GM12878 (cell line): ENCODE data around the gene HCN3. TPM values are rescaled to one million over a fixed set of nuclear protein-coding genes. Genes with fewer than 3 reads are reported as not detected.

Experiments
- ATAC-seq: fragments of 200-7000 bp; cut with Tn5 transposase; 3 replicates; pipeline ENCODE4 v1.9.1; 2020; ENCODE audit warnings: mild to moderate bottlenecking, moderate library complexity
- BruUV-seq: library from RNA; stranded (reverse); fragments of 400-500 nt; replicated peaks from 2 replicates; lab custom pipeline; 2021; lab: Mats Ljungman, UMichigan
- CTCF ChIA-PET: fragments of 300-600 bp; sonication (Branson Sonifier 250); formaldehyde crosslinking; extraction: SDS; loops from one replicate; lab custom pipeline; 2021; ENCODE audit warnings: inconsistent platforms; lab: Yijun Ruan, JAX
- POLR2A ChIA-PET: fragments of 350-600 bp; formaldehyde crosslinking; extraction: SDS; loops from one replicate; lab custom pipeline; 2021; ENCODE audit warnings: inconsistent platforms; lab: Charles Lee
- RAD21 ChIA-PET: fragments of 300-600 bp; sonication (Branson Sonifier 250); formaldehyde crosslinking; loops from one replicate; lab custom pipeline; 2023; ENCODE audit warnings: antibody characterized with exemption; ENCODE audit not compliant: unreplicated experiment; lab: Charles Lee
- SMC1A ChIA-PET: fragments of 300-600 bp; sonication (Branson Sonifier 250); formaldehyde crosslinking; loops from one replicate; lab custom pipeline; 2023; ENCODE audit not compliant: unreplicated experiment, uncharacterized antibody; lab: Charles Lee
- DNase-seq: peaks from one replicate; pipeline ENCODE4 v3.0.0-alpha.2; 2011; ENCODE audit warnings: low read depth, low spot score
- FAIRE-seq: peaks from 3 replicates; lab custom pipeline; 2011; peaks lifted over from hg19 to GRCh38; lab: Jason Lieb, UNC
- H2AFZ ChIP-seq: 2 replicates; pipeline ENCODE4 v1.6.0; 2011; ENCODE audit warnings: low read depth, low read length, control low read depth; ENCODE audit not compliant: control insufficient read depth
- H3K27ac ChIP-seq: 2 replicates; pipeline ENCODE4 v1.5.1; 2011; ENCODE audit warnings: control low read depth; ENCODE audit not compliant: control insufficient read depth, insufficient read depth
- H3K27me3 ChIP-seq, 2 experiments: replicated peaks in 1 of 2; 2 replicates each; pipeline versions ENCODE4 v1.6.0 to v1.6.1; 2011; ENCODE audit warnings: low read length in 1 of 2; ENCODE audit not compliant: control insufficient read depth in 2 of 2, insufficient read depth in 2 of 2
- H3K36me3 ChIP-seq, 2 experiments: 2 replicates each; pipeline ENCODE4 v1.5.1; 2011; ENCODE audit warnings: low read length in 1 of 2; ENCODE audit not compliant: control insufficient read depth in 2 of 2, insufficient read depth in 2 of 2
- H3K4me1 ChIP-seq: 2 replicates; pipeline ENCODE4 v1.6.1; 2011; ENCODE audit warnings: mild to moderate bottlenecking, low read length, moderate library complexity, mixed read lengths; ENCODE audit not compliant: control insufficient read depth, insufficient read depth
- H3K4me2 ChIP-seq: 2 replicates; pipeline ENCODE4 v1.6.0; 2011; ENCODE audit warnings: control low read depth; ENCODE audit not compliant: control insufficient read depth, insufficient read depth
- H3K4me3 ChIP-seq: fragments of 200-600 bp; sonication (generic); 2 replicates; pipeline ENCODE4 v1.5.1; 2016
- H3K79me2 ChIP-seq: 2 replicates; pipeline ENCODE4 v1.6.0; 2011; ENCODE audit warnings: low read length; ENCODE audit not compliant: control insufficient read depth, insufficient read depth
- H3K9ac ChIP-seq: 2 replicates; pipeline ENCODE4 v1.8.0; 2011; ENCODE audit warnings: low read length, control low read depth, mixed read lengths; ENCODE audit not compliant: control insufficient read depth, insufficient read depth
- H3K9me3 ChIP-seq: replicated peaks from 3 replicates; pipeline ENCODE4 v1.5.1; 2011; ENCODE audit warnings: mild to moderate bottlenecking, low read length; ENCODE audit not compliant: control insufficient read depth, insufficient read depth
- H4K20me1 ChIP-seq: 2 replicates; pipeline ENCODE4 v1.6.0; 2011; ENCODE audit not compliant: control insufficient read depth, insufficient read depth
- BACH1 ChIP-seq: fragments of 450-650 bp; IDR thresholded peaks from 2 replicates; pipeline ENCODE4 v1.6.1; 2017; ENCODE audit warnings: mild to moderate bottlenecking, borderline replicate concordance
- BCL11A ChIP-seq: IDR thresholded peaks from 2 replicates; pipeline ENCODE4 v1.6.1; 2011; ENCODE audit warnings: low read depth, low read length
- BHLHE40 ChIP-seq, 2 experiments: fragments of 450-650 bp in 1 of 2; IDR thresholded peaks; 2 replicates each; pipeline ENCODE4 v1.6.1; 2011 to 2017; ENCODE audit warnings: low read depth in 2 of 2, borderline replicate concordance in 1 of 2, improper control_type of control experiment in 1 of 2, low read length in 1 of 2, mild to moderate bottlenecking in 1 of 2
- CEBPB ChIP-seq, 2 experiments: fragments of 150-350 bp in 1 of 2; IDR thresholded peaks; 2 replicates each; pipeline ENCODE4 v1.6.1; 2012 to 2014; ENCODE audit warnings: low read depth in 2 of 2, low read length in 2 of 2, borderline replicate concordance in 1 of 2, inconsistent platforms in 1 of 2
- MTA3 ChIP-seq: IDR thresholded peaks from 2 replicates; pipeline ENCODE4 v1.6.1; 2012; ENCODE audit warnings: low read length, inconsistent platforms, borderline replicate concordance
- RAD21 ChIP-seq: IDR thresholded peaks from 2 replicates; pipeline ENCODE4 v1.6.1; 2011; ENCODE audit warnings: mild to moderate bottlenecking, low read depth, low read length, moderate library complexity; ENCODE audit not compliant: insufficient read depth
- YBX1 ChIP-seq: fragments of 450-650 bp; IDR thresholded peaks from 2 replicates; pipeline ENCODE4 v1.6.1; 2016; ENCODE audit warnings: antibody characterized with exemption
- YY1 ChIP-seq: IDR thresholded peaks from 2 replicates; pipeline ENCODE4 v1.6.1; 2011; ENCODE audit warnings: low read depth, mild to moderate bottlenecking, low read length
- ZNF384 ChIP-seq: IDR thresholded peaks from 2 replicates; pipeline ENCODE4 v1.6.1; 2012; ENCODE audit warnings: low read depth, mild to moderate bottlenecking, low read length, improper control_type of control experiment, borderline replicate concordance
- WGBS: methylation state at CpG from one replicate; pipeline ENCODE4 v1.1.6; 2016; ENCODE audit warnings: low lambda C conversion rate; ENCODE audit not compliant: insufficient replicate concordance, insufficient coverage; ENCODE audit errors: missing lambda C conversion rate; 5-methylcytosine and 5-hydroxymethylcytosine counted together
- in situ Hi-C: fragments of 300-500 bp; cut with MboI; formaldehyde crosslinking; loops from 9 replicates; pipeline ENCODE4 v1.14.3; 2018; ENCODE audit warnings: mixed read lengths
- intact Hi-C: fragments of 100-400 bp; cut with micrococcal nuclease; formaldehyde crosslinking; loops from one replicate; pipeline ENCODE4 v1.14.2; 2022; ENCODE audit not compliant: unreplicated experiment
- polyA plus RNA-seq, 11 experiments: library from polyadenylated mRNA; depleted of rRNA in 4 of 11; unstranded in 6 of 11; stranded (reverse) in 5 of 11; fragments of >200 nt; fragmentation: Nextera tagmentation in 4 of 11; fragmentation: Illumina TruSeq in 1 of 11; extraction: Ambion mirVana in 4 of 11; extraction: Trizol in 1 of 11; gene quantifications; 1 replicate in 1 of 11; 2 replicates in 10 of 11; pipeline versions ENCODE4 v1.2.1 to v1.2.3, GENCODE V29; 2011 to 2016; ENCODE audit warnings: inconsistent platforms in 2 of 11, missing spikeins in 2 of 11, low read depth in 1 of 11
- total RNA-seq, 4 experiments: library from RNA; depleted of rRNA in 3 of 4; stranded (reverse); fragments of >200 nt in 3 of 4; fragmentation: Illumina TruSeq in 1 of 4; extraction: Trizol in 1 of 4; gene quantifications; 2 replicates each; pipeline versions ENCODE4 v1.2.1 to v1.2.3, GENCODE V29; 2013 to 2021
- TF ChIP-seq, protein P1 (sequence below): fragments of 450-650 bp; IDR thresholded peaks from 2 replicates; pipeline ENCODE4 v1.6.1; 2017; ENCODE audit warnings: mild to moderate bottlenecking, low read depth, inconsistent platforms; ENCODE audit not compliant: poor library complexity, severe bottlenecking

Gene HCN3
- total and polyA plus RNA-seq, 10 of the 15 experiments (the other 5 are each of a cell fraction or from before 2014, with no cell fraction given) = 0.08 to 4.1 (median 1.8) TPM

DNA sequence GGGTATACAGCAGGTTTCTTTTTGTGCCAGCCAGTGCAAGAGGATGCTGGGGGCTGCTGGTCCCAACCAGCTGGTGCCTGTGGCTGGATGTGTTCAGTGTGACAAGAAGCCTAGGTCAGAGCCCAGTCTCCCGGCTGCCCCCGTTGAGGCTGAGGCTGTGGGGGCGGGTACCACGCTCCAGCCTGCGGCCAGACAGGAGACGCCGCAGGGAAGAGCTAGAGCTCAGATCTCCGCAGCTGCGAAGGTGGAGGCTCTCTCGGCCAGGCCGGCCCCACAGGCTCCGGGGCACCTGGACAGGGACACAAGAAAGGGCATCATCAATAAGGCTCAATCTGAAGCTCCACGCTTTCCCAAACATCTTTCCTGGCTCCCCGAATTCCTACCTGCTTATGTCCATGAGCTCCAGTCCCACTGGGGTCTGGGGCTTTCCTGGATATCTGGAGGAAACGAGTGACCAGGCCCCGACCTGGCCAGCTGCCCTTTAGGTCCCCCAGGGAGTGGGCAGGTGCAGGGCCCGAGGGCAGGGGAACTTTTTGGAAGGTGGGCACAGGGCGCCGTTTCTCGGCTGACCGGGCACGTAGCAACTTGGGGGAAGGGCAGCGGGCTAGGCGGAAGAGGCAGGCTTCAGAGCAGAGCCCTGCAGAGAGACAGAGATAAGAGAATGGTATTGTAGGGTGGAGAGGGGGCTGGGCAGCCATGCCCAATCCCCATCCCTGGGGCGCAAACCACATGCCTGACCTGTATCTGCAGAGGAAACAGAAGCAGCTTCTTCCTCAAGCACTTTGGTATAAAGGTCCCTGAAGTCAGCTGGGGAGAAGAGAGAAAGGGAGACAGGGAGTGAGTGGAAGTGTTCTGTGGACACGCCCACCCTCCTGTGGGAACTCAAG lies 29.4 kb upstream of the HCN3 start:
- in situ Hi-C loops = no loop called here
- RAD21 ChIA-PET = no interaction called here

More for the DNA sequence above, 29.4 kb upstream of the HCN3 start:
- no peaks in the 10 kb centered on the region for H4K20me1 ChIP-seq
- WGBS = 73% methylated on average over 23 of the region's 26 CpGs
- DNase-seq (no peak), FAIRE-seq (no peak), ATAC-seq (no peak)
- H3K4me1 ChIP-seq = peaks cover 8% of the 10 kb centered on the region
- TF ChIP-seq YBX1 (no peak), MTA3 (no peak), RAD21 (no peak), BCL11A (no peak), BACH1 (no peak), CEBPB (IDR thresholded peaks at IDR 0.05; ENCODE audit: borderline replicate concordance in 1 of 2, low read depth in 2 of 2, low read length in 2 of 2) (no peak), ZNF384 (no peak), BHLHE40 (IDR thresholded peaks at IDR 0.05; ENCODE audit: borderline replicate concordance in 1 of 2, low read depth in 2 of 2, low read length in 1 of 2) (no peak), YY1 (no peak)
- TF ChIP-seq, protein P1, sequence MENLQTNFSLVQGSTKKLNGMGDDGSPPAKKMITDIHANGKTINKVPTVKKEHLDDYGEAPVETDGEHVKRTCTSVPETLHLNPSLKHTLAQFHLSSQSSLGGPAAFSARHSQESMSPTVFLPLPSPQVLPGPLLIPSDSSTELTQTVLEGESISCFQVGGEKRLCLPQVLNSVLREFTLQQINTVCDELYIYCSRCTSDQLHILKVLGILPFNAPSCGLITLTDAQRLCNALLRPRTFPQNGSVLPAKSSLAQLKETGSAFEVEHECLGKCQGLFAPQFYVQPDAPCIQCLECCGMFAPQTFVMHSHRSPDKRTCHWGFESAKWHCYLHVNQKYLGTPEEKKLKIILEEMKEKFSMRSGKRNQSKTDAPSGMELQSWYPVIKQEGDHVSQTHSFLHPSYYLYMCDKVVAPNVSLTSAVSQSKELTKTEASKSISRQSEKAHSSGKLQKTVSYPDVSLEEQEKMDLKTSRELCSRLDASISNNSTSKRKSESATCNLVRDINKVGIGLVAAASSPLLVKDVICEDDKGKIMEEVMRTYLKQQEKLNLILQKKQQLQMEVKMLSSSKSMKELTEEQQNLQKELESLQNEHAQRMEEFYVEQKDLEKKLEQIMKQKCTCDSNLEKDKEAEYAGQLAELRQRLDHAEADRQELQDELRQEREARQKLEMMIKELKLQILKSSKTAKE = no peak
- CTCF ChIA-PET = interaction anchor here (1.0 to 9.6 kb wide), 10 partner anchors 13 to 344 kb away, joined by 3 to 225 read pairs (median 4); partner anchors contain the start of genes CLK2, HCN3, KRTCAP2 and RUSC1
- H3K27me3 ChIP-seq = no peaks in the 10 kb centered on the region
- H3K9ac ChIP-seq = no peak overlapping the region
- H3K36me3 ChIP-seq = no peaks in the 10 kb centered on the region
- H3K9me3 ChIP-seq = no peaks in the 10 kb centered on the region
- H3K27ac ChIP-seq = no peak overlapping the region
- H2AFZ ChIP-seq = no peak overlapping the region
- H3K79me2 ChIP-seq = peaks cover 12% of the 10 kb centered on the region
- no TSS peak for BruUV-seq
- SMC1A ChIA-PET = interaction anchor here (1.1 to 1.6 kb wide), 3 partner anchors 69 to 337 kb away, joined by 3 to 5 read pairs (median 4); no protein-coding TSS in a partner anchor
- intact Hi-C loops = no loop called here
- POLR2A ChIA-PET = interaction anchor here (1.3 kb wide), 1 partner anchor 76 kb away, joined by 3 read pairs; no protein-coding TSS in a partner anchor
- H3K4me3 ChIP-seq = no peak overlapping the region
- H3K4me2 ChIP-seq = no peak overlapping the region
